GM12801 (cell line): ENCODE measurements around the gene ATP2B2.

ENCODE experiments used
- TF ChIP-seq, protein P1 (sequence below): IDR thresholded peaks from one replicate; pipeline ENCODE4 v1.5.1; 2011; ENCODE audit warnings: control low read depth; ENCODE audit not compliant: insufficient read length; ENCODE audit errors: extremely low read depth

Gene ATP2B2

DNA sequence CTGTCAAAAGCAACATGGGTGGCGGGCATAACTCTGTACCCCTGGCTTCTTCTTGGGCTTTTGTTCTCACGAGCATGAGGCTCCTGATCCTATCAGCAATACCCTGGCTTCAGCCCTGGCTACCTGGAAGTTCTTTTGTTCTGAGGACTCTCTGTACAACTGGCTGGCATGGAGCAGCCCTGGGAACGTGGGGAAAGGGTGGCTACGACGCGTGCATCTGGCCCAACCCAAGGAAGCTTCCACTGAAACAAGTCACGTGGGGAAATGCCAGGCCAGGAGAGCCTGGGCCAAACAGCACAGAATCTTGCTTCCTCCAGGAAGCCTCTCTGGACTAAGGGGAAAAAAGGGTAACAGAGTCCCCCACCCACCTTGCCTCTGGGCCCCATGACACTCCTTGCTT is 22.7 kb upstream of the ATP2B2 start:
- TF ChIP-seq, protein P1, sequence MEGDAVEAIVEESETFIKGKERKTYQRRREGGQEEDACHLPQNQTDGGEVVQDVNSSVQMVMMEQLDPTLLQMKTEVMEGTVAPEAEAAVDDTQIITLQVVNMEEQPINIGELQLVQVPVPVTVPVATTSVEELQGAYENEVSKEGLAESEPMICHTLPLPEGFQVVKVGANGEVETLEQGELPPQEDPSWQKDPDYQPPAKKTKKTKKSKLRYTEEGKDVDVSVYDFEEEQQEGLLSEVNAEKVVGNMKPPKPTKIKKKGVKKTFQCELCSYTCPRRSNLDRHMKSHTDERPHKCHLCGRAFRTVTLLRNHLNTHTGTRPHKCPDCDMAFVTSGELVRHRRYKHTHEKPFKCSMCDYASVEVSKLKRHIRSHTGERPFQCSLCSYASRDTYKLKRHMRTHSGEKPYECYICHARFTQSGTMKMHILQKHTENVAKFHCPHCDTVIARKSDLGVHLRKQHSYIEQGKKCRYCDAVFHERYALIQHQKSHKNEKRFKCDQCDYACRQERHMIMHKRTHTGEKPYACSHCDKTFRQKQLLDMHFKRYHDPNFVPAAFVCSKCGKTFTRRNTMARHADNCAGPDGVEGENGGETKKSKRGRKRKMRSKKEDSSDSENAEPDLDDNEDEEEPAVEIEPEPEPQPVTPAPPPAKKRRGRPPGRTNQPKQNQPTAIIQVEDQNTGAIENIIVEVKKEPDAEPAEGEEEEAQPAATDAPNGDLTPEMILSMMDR, result no peak

DNA sequence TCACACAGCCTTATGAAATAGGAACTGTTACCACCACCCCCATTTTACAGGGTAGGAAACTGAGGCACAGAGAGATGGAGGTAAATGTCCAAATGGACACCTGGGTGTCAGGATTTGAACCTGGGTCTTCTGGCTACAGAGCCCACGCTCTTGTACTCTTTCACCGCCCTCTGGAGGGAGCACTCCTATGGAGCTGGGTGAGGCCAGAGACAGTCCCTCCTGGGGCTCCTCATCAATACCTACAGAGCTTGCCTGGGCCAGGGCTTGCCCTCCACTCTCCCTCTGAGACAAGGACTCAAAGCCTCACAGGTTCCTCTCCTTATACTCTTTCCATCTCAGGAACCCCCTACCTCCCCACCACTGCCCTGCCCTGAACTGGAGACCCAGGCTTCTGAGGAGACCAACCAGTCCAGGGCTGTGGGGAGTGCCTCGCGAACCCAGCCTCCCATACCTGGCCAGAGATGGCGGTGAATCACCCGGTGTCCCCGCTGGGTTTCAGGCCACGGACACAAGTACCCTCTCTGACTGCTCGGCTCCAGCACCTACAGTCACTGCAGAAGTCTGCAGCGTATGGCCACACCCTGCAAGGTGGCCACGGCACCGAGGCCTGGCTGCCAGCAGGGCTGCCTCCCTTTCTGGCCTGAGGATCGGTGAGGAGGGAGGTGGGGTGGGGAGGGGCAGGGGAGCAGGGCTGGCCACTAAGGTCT is 22.1 kb upstream of the ATP2B2 start:
- TF ChIP-seq, protein P1, result no peak

DNA sequence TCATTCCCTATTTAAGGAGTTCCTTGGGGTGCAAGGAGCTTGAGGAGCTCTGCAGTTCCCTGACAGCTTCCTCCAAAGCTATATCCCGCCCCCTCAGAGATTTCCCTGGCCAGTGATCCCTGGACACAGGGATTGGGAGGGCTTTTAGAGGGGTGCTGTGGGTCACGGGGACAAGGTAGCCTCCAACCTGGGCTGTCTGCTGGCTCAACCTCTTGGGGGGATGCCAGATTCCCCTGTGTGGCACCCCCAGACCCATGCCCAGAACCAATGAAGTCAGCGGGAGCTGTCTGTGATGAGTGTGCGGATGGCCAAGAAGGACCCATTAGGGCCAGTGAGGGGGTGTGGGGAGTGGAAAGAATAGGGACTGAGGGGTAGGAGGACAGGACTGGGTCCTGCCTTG is 21.0 kb upstream of the ATP2B2 start:
- TF ChIP-seq, protein P1, result no peak

DNA sequence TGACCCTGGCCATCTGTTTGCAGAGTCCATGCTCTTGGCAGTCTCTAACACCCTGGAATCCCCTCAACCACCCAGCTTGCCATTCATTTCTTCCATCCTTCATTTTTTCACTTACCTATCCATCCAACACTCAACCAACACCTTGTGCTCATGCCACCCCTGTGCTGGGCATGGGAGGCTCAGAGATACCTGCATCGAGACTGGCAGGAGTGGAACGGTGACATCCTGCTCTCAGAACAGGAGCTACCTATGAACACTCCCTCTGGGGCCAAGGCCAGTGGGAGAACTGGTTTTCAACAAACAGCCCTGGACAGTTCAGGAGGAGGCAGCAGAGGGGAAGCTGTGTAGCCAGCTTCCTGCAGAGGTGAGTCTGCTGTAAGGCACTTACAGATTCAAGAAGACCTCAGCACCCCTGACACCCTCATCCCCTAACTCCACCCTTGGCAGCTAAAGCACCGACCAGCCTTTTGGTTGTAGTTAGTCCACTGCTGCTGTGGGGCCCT is 19.5 kb upstream of the ATP2B2 start:
- TF ChIP-seq, protein P1, result no peak

DNA sequence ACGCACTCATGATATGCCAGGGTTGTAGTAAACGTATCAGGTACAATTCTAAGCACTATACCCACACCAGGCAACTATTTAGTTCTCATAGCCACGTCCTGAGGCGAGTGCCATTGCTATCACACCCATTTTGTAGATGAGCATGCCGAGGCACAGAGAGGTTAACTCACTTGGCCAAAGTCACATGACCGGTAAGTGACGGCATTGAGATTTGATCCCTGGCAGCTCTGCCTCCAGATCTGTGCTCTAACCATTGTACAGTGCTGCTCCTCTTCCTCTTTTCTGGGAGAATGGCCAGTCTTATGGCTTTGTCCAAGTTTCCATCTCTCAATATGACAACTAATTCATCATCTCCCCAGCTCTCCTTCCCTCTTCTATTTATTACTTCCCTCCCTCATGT is 18.9 kb upstream of the ATP2B2 start:
- TF ChIP-seq, protein P1, result no peak

DNA sequence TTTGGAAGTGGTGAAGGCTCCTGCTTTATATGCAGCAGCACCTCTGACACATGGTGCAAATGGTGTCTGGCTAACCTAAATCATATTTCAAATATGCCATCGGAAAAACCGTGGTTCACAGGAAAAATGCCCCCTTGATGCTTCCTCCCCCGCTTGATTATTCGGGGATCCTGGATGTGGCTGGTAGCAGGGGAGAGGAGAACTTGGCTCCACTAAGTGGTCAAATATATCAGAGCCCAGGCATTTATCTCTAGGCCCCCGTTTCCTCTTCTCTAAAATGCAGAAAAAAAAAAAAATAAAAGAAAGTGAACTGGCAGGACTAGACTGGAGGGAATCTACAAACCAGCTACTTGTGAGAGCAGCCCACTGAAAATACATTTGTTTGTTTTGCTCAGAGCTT is 18.2 kb upstream of the ATP2B2 start:
- TF ChIP-seq, protein P1, result no peak

DNA sequence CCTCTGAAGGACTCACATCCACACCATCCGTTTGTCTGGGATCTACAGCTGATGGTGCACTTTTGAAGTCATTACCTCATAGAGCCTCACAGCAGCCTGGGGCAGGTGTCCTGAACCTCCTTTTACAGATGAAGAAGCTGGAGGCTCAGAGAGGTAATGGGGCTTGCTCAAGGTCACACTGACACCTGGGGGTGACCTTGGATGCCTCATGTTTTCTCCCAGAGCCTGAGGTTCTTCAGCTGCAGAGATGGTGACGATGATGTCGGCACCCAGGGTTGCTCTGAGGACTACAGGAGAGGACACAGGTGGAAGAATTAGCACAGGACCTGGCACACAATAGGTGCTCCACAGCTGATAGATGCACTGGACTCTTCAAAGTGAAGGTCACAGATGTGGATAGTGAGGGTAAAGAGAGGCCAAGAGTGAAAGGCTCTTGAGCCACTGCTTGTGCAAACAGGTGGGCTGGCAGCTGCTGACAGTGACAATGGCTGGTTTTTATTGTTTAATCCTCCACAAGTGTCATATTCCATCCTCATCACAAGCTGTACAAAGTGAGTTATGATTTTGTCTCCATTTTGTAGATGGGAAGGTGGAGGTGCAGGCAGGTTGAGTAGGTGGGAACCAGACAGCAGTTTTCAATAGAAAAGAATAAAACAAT is 17.4 kb upstream of the ATP2B2 start:
- TF ChIP-seq, protein P1, result no peak
